HG03565 (cell line): Measurements from ENCODE around the gene BANF2.
"Not testable (repeated sequence)": the region's sequence is repeated elsewhere in the genome, so short reads cannot be mapped to it uniquely, and the experiment has no call there.

Source experiments
- ATAC-seq: cut with Tn5 transposase; IDR thresholded peaks from one replicate; pipeline ENCODE4 v1.9.1; 2021; ENCODE audit warnings: mild to moderate bottlenecking, moderate library complexity; ENCODE audit not compliant: unreplicated experiment

Gene BANF2

GRCh38 chr20:17699931-17700351 lies at the start of gene BANF2:
BANF2 (plus strand) TSS chr20:17699966; CDS start chr20:17725026, 25,060 bp downstream.
- no peak for ATAC-seq

GRCh38 chr20:17650301-17651128 lies 49.3 kb upstream of the BANF2 start:
- ATAC-seq: no peak

- no peak for ATAC-seq
Measured at GRCh38 chr20:17651129-17651759, 48.5 kb upstream of the BANF2 start.

GRCh38 chr20:17651760-17652388 lies 47.9 kb upstream of the BANF2 start:
- ATAC-seq: no peak

- ATAC-seq: no peak
Measured at GRCh38 chr20:17652411-17652810, 47.4 kb upstream of the BANF2 start.

GRCh38 chr20:17653835-17654648 lies 45.7 kb upstream of the BANF2 start:
- ATAC-seq: no peak

GRCh38 chr20:17654649-17655285 lies 45.0 kb upstream of the BANF2 start:
- ATAC-seq: no peak

- ATAC-seq: no peak
Measured at GRCh38 chr20:17655286-17655651, 44.5 kb upstream of the BANF2 start.

GRCh38 chr20:17655865-17656479 lies 43.8 kb upstream of the BANF2 start:
- no peak for ATAC-seq

- ATAC-seq: no peak
Measured at GRCh38 chr20:17657079-17657825, 42.5 kb upstream of the BANF2 start.

GRCh38 chr20:17657898-17658647 lies 41.7 kb upstream of the BANF2 start:
- no peak for ATAC-seq

- ATAC-seq: no peak
Measured at GRCh38 chr20:17658648-17658993, 41.1 kb upstream of the BANF2 start.

- not testable (repeated sequence) for ATAC-seq
Measured at GRCh38 chr20:17659344-17659743, 40.4 kb upstream of the BANF2 start.

GRCh38 chr20:17659801-17660200 lies 40.0 kb upstream of the BANF2 start:
- no peak for ATAC-seq

GRCh38 chr20:17660667-17661066 lies 39.1 kb upstream of the BANF2 start:
- ATAC-seq: no peak

- ATAC-seq: no peak
Measured at GRCh38 chr20:17661121-17661744, 38.5 kb upstream of the BANF2 start.

GRCh38 chr20:17662333-17663039 lies 37.3 kb upstream of the BANF2 start:
- ATAC-seq: no peak

GRCh38 chr20:17663040-17663399 lies 36.7 kb upstream of the BANF2 start:
- no peak for ATAC-seq
